H1 (cell line): ENCODE results near the gene CA9. TPM values are rescaled to one million over a fixed set of nuclear protein-coding genes. Genes with fewer than 3 reads are reported as not detected.

Experiments
- CBX5 ChIP-seq: fragments of 300-800, 300-1000 bp; sonication (generic); IDR thresholded peaks from 2 replicates; pipeline ENCODE4 v1.7.1; 2016; ENCODE audit warnings: antibody characterized with exemption, low read length, low read depth
- CBX8 ChIP-seq: fragments of 300-800, 300-1000 bp; sonication (generic); IDR thresholded peaks from 2 replicates; pipeline ENCODE4 v1.7.1; 2016; ENCODE audit warnings: low read depth, low read length, borderline replicate concordance
- CHD1 ChIP-seq: IDR thresholded peaks from 2 replicates; pipeline ENCODE4 v1.6.1; 2012; ENCODE audit warnings: low read depth, low read length, improper control_type of control experiment
- CHD2 ChIP-seq: IDR thresholded peaks from 2 replicates; pipeline ENCODE4 v1.6.1; 2012; ENCODE audit warnings: low read length, improper control_type of control experiment
- CHD7 ChIP-seq: fragments of 300-600 bp; sonication (generic); IDR thresholded peaks from 2 replicates; pipeline ENCODE4 v1.7.1; 2012; ENCODE audit warnings: low read length, moderate library complexity, mild to moderate bottlenecking, inconsistent platforms; ENCODE audit not compliant: insufficient replicate concordance
- EP300 ChIP-seq, 2 experiments: IDR thresholded peaks; 1 replicate in 1 of 2; 2 replicates in 1 of 2; pipeline ENCODE4 v1.6.1; 2011 to 2012; ENCODE audit warnings: low read depth in 2 of 2, low read length in 2 of 2, mild to moderate bottlenecking in 2 of 2, borderline replicate concordance in 1 of 2, inconsistent platforms in 1 of 2, moderate library complexity in 1 of 2
- EZH2 ChIP-seq: fragments of 200-600 bp; sonication (generic); IDR thresholded peaks from 2 replicates; pipeline ENCODE4 v1.7.1; 2012; ENCODE audit warnings: low read depth, mild to moderate bottlenecking, moderate library complexity, low read length, inconsistent platforms; ENCODE audit not compliant: severe bottlenecking
- GTF2F1 ChIP-seq: IDR thresholded peaks from 2 replicates; pipeline ENCODE4 v1.6.1; 2012; ENCODE audit warnings: low read depth, low read length, improper control_type of control experiment, borderline replicate concordance
- POLR2AphosphoS5 ChIP-seq: IDR thresholded peaks from 2 replicates; pipeline ENCODE4 v1.6.1; 2011; ENCODE audit warnings: low read depth, low read length
- TCF12 ChIP-seq: IDR thresholded peaks from 2 replicates; pipeline ENCODE4 v1.6.1; 2011; ENCODE audit warnings: low read depth, mild to moderate bottlenecking, low read length
- polyA plus RNA-seq, 7 experiments: library from polyadenylated mRNA; depleted of rRNA in 3 of 7; stranded (reverse) in 5 of 7; unstranded in 2 of 7; fragments of >200 nt in 5 of 7; fragments of 200-250 nt in 2 of 7; gene quantifications; 1 replicate in 5 of 7; 2 replicates in 1 of 7; 4 replicates in 1 of 7; pipeline versions ENCODE4 v1.2.1 to v1.2.3, GENCODE V29; 2011 to 2013; ENCODE audit warnings: missing spikeins in 2 of 7, mixed read lengths in 2 of 7
- total RNA-seq: library from RNA; stranded (reverse); fragmentation: NEBNext Ultra II Directional; extraction: Animal tissue kit (Norgen Biotek cat#: 25700); gene quantifications from 2 replicates; pipeline ENCODE4 v1.2.1, GENCODE V29; 2021

CA9 gene
- total and polyA plus RNA-seq, 2 of the 8 experiments (the other 6 are each of a cell fraction or from before 2014, with no cell fraction given), result 1.3 to 1.8 TPM

- TF ChIP-seq CHD7 (no peak), EZH2 (no peak), CHD2 (no peak), CBX8 (no peak), CHD1 (no peak), GTF2F1 (no peak), EP300 (IDR thresholded peaks at IDR 0.05; ENCODE audit: borderline replicate concordance in 1 of 2, low read depth in 2 of 2, low read length in 2 of 2) (no peak), POLR2AphosphoS5 (no peak), TCF12 (no peak), CBX5 (no peak)
These were observed 54.6 kb downstream of the CA9 start (continued) for GRCh38 chr9:35728041-35728971.
